HG03095 (cell line): ENCODE data around the gene NPPB.

Experiments
- ATAC-seq: cut with Tn5 transposase; IDR thresholded peaks from one replicate; pipeline ENCODE4 v1.9.1; 2021; ENCODE audit warnings: moderate library complexity; ENCODE audit not compliant: unreplicated experiment

NPPB gene

GRCh38 chr1:11836955-11837766 lies 21.6 kb downstream of the NPPB start:
- ATAC-seq = no peak

- no peak for ATAC-seq
These were observed 23.1 kb downstream of the NPPB start for GRCh38 chr1:11835441-11836225.

- ATAC-seq = no peak
These were observed 24.8 kb downstream of the NPPB start for GRCh38 chr1:11833900-11834299.

- no peak for ATAC-seq
These were observed 25.2 kb downstream of the NPPB start for GRCh38 chr1:11833497-11833896.

GRCh38 chr1:11831945-11832725 lies 26.6 kb downstream of the NPPB start:
- ATAC-seq = no peak

- ATAC-seq = no peak
These were observed 30.2 kb downstream of the NPPB start for GRCh38 chr1:11828511-11828910.

- no peak for ATAC-seq
These were observed 31.8 kb downstream of the NPPB start for GRCh38 chr1:11826946-11827345.

- ATAC-seq = no peak
These were observed 33.6 kb downstream of the NPPB start for GRCh38 chr1:11825131-11825530.

GRCh38 chr1:11823366-11824137 lies 35.2 kb downstream of the NPPB start:
- ATAC-seq = no peak

GRCh38 chr1:11822091-11822490 lies 36.7 kb downstream of the NPPB start:
- ATAC-seq = no peak

GRCh38 chr1:11817192-11817591 lies 41.6 kb downstream of the NPPB start:
- no peak for ATAC-seq

GRCh38 chr1:11813021-11813420 lies 45.7 kb downstream of the NPPB start:
- no peak for ATAC-seq
